Small intestine (tissue), 7 donors: ENCODE results near the gene TMEM250. TPM values are rescaled to one million over a fixed set of nuclear protein-coding genes. Genes with fewer than 3 reads are reported as not detected.
A peak's percentile ranks its signal among the peaks of the same experiment; 100 is the strongest.

ENCODE experiments used
- DNase-seq, 2 donors: peaks; one replicate each; pipeline versions ENCODE4 v3.0.0 to v3.0.0-alpha.2; 2013
- FAIRE-seq: peaks from 2 replicates; lab custom pipeline; 2012; peaks lifted over from hg19 to GRCh38; lab: Jason Lieb, UNC
- H3K27ac ChIP-seq, 3 donors: one replicate each; pipeline ENCODE4 v1.5.1; 2013; ENCODE audit warnings: low read length in 2 of 3, mild to moderate bottlenecking in 2 of 3, control low read depth in 1 of 3, inconsistent platforms in 1 of 3, low read depth in 1 of 3, moderate library complexity in 1 of 3
- H3K27me3 ChIP-seq, 3 donors: one replicate each; pipeline ENCODE4 v1.6.1; 2013; ENCODE audit warnings: low read length in 3 of 3, inconsistent platforms in 1 of 3; ENCODE audit not compliant: control insufficient read depth in 3 of 3, insufficient read depth in 3 of 3
- H3K36me3 ChIP-seq, 3 donors: one replicate each; pipeline ENCODE4 v1.6.1; 2013; ENCODE audit warnings: low read length in 3 of 3, inconsistent platforms in 1 of 3, low read depth in 1 of 3, mild to moderate bottlenecking in 1 of 3, moderate library complexity in 1 of 3; ENCODE audit not compliant: control insufficient read depth in 3 of 3, insufficient read depth in 2 of 3
- H3K4me1 ChIP-seq, 3 donors: one replicate each; pipeline ENCODE4 v1.6.1; 2013; ENCODE audit warnings: low read length in 2 of 3, inconsistent platforms in 1 of 3, low read depth in 1 of 3, mild to moderate bottlenecking in 1 of 3, moderate library complexity in 1 of 3; ENCODE audit not compliant: control insufficient read depth in 3 of 3, insufficient read depth in 2 of 3
- H3K4me3 ChIP-seq, 3 donors: one replicate each; pipeline ENCODE4 v1.5.1; 2013; ENCODE audit warnings: low read length in 3 of 3, control low read depth in 1 of 3, inconsistent platforms in 1 of 3, low read depth in 1 of 3, mild to moderate bottlenecking in 1 of 3, moderate library complexity in 1 of 3
- H3K9me3 ChIP-seq, 2 donors: one replicate each; pipeline ENCODE4 v1.6.1; 2013; ENCODE audit warnings: low read depth in 1 of 2, low read length in 1 of 2; ENCODE audit not compliant: control insufficient read depth in 2 of 2, insufficient read depth in 1 of 2
- WGBS, 3 donors: extraction: QIAGEN DNeasy Blood & Tissue Kit; methylation state at CpG; one replicate each; pipeline ENCODE4 v1.1.7; 2013; 5-methylcytosine and 5-hydroxymethylcytosine counted together
- polyA plus RNA-seq, 4 donors: library from polyadenylated mRNA; stranded (reverse) in 3 of 4; unstranded in 1 of 4; fragments of 200-250 nt in 3 of 4; fragments of 120-200 nt in 1 of 4; gene quantifications; one replicate each; pipeline versions ENCODE4 v1.2.1 to v1.2.3, GENCODE V29; 2013
- donor health status: healthy with polysubstance abuse.
- donor health status: control.
- donor health status: control.
- donor health status: Bipolar disorder and iron deficiency.
- donor health status: healthy.

The TMEM250 gene
- polyA plus RNA-seq, 4 donors = 21.2 to 43.9 (median 32.2) TPM

- Histone ChIP-seq H3K27ac (peak overlapping the region in 1 of 3 donors; percentile 2), H3K9me3 (no peaks in the 10 kb centered on the region), H3K4me3 (no peak overlapping the region), H3K36me3 (peaks cover 0 to 52% (median 4%) of the 10 kb centered on the region in 3 donors), H3K27me3 (no peaks in the 10 kb centered on the region), H3K4me1 (peaks cover 2 to 58% (median 10%) of the 10 kb centered on the region in 3 donors)
- 91 to 95% (median 93%) methylated on average over 13 of the region's 13 CpGs for WGBS, 3 donors
- DNase-seq = no peak
- FAIRE-seq = no peak
Observed at GRCh38 chr9:136115206-136115605, 3.5 kb downstream of the TMEM250 start.

GRCh38 chr9:136114610-136115009 is 4.1 kb downstream of the TMEM250 start:
- H3K9me3 ChIP-seq = no peaks in the 10 kb centered on the region
- peaks cover 0 to 52% (median 4%) of the 10 kb centered on the region in 3 donors for H3K36me3 ChIP-seq
- peak overlapping the region in 1 of 3 donors; percentile 33 for H3K27ac ChIP-seq
- WGBS, 3 donors = 59 to 79% (median 67%) methylated on average over 18 of the region's 18 CpGs
- H3K27me3 ChIP-seq = no peaks in the 10 kb centered on the region
- no peak for FAIRE-seq
- peak in 1 of 2 donors; percentile 52 for DNase-seq
- H3K4me3 ChIP-seq = no peak overlapping the region
- H3K4me1 ChIP-seq = peaks cover 2 to 58% (median 8%) of the 10 kb centered on the region in 3 donors

- DNase-seq = no peak
- Histone ChIP-seq H3K4me1 (peaks cover 5 to 69% (median 5%) of the 10 kb centered on the region in 3 donors), H3K9me3 (no peaks in the 10 kb centered on the region), H3K4me3 (no peak overlapping the region), H3K36me3 (peaks cover 0 to 52% (median 4%) of the 10 kb centered on the region in 3 donors), H3K27me3 (no peaks in the 10 kb centered on the region), H3K27ac (no peak overlapping the region)
- no peak for FAIRE-seq
- 64 to 80% (median 76%) methylated on average over 11 of the region's 11 CpGs for WGBS, 3 donors
Observed at GRCh38 chr9:136112541-136112940, 6.1 kb downstream of the TMEM250 start.

DNA sequence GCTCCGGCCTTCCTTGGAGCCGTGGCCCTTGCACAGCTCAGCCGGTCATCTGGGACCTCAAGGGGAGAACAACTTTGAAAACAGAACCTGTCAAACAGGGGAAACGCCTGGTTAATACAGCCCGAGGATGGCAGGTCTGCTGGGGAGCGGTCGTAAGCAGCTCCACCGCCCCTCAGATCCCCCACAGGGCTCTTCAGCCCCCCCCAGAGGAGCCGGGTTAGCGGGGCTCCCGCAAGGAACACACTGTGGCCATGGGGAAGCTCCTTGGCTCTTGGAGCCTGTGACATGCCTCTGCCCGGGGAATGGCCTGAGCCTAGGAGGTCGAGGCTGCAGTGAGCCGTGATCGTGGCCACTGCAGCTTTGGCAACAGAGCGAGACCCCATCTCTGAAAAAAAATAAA is 6.8 kb downstream of the TMEM250 start:
- FAIRE-seq (no peak), DNase-seq (no peak)
- Histone ChIP-seq H3K4me3 (no peak overlapping the region), H3K27ac (no peak overlapping the region), H3K4me1 (peaks cover 3 to 66% (median 6%) of the 10 kb centered on the region in 3 donors), H3K27me3 (no peaks in the 10 kb centered on the region), H3K36me3 (peaks cover 0 to 46% (median 4%) of the 10 kb centered on the region in 3 donors), H3K9me3 (no peaks in the 10 kb centered on the region)
- WGBS, 3 donors = 73 to 76% (median 76%) methylated on average over 16 of the region's 16 CpGs

GRCh38 chr9:136111190-136111589 is 7.5 kb downstream of the TMEM250 start:
- no peak overlapping the region for H3K27ac ChIP-seq
- DNase-seq (no peak), FAIRE-seq (no peak)
- H3K36me3 ChIP-seq = peaks cover 0 to 40% (median 0%) of the 10 kb centered on the region in 3 donors
- 89 to 94% (median 94%) methylated on average over 21 to 22 of the region's 22 CpGs for WGBS, 3 donors
- peaks cover 3 to 60% (median 6%) of the 10 kb centered on the region in 3 donors for H3K4me1 ChIP-seq
- H3K4me3 ChIP-seq = no peak overlapping the region
- H3K27me3 ChIP-seq = no peaks in the 10 kb centered on the region
- no peaks in the 10 kb centered on the region for H3K9me3 ChIP-seq

DNA sequence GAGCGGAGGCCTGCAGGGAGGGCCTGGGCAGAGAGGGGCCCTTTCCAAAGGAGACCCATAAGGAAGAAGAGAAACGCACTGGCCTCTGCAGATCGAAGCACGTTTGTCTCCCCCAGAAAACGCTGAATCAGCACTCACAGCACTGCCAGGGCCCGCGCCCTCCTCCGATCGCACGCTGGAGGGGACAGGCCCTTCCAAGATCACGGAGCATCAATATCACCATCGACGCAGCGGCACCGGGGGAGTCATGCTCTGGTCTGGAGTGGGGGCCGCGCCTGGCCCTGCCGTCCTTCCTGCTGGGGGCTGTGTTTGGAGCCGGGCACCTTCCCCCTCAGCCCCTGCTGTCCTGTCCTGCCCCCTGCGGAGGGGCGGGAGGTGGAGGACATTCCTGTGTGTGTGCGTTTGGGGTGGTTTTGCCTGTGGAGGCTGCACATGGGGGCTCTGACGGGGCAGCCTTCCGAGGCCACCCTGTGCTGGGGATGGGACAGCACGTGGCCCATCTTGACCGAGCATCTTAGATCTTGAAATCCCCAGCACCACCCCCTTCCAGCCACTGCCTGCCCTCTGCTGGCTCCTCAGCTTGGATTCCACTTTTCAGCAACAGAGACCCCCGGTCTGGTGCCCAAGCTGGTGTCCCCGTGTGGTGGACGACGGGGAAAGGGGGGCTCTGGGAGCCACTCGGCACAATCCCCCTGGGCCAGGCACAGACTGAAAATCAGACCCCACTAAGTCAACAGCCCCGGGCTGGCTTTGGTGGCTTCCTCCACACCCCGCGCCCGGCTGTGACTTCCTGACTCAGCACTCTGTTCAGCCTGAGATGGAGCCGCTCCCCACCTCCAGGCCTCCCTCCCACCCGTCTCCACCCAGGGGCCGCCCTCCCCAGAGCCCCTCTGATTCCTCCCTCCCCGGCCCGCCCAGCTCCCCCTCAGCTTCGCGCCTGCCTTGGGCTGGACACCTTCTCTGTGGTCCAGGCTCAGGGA is 8.3 kb downstream of the TMEM250 start:
- peaks cover 3 to 52% (median 6%) of the 10 kb centered on the region in 3 donors for H3K4me1 ChIP-seq
- 13 to 51% (median 42%) methylated on average over 31 to 42 of the region's 42 CpGs for WGBS, 3 donors
- peak overlapping the region in 2 of 3 donors; percentile 6 to 41 for H3K27ac ChIP-seq
- no peaks in the 10 kb centered on the region for H3K9me3 ChIP-seq
- DNase-seq = no peak
- no peak for FAIRE-seq
- H3K36me3 ChIP-seq = peaks cover 0 to 32% (median 0%) of the 10 kb centered on the region in 3 donors
- H3K4me3 ChIP-seq = peak overlapping the region in 2 of 3 donors; percentile 43
- no peaks in the 10 kb centered on the region for H3K27me3 ChIP-seq

DNA sequence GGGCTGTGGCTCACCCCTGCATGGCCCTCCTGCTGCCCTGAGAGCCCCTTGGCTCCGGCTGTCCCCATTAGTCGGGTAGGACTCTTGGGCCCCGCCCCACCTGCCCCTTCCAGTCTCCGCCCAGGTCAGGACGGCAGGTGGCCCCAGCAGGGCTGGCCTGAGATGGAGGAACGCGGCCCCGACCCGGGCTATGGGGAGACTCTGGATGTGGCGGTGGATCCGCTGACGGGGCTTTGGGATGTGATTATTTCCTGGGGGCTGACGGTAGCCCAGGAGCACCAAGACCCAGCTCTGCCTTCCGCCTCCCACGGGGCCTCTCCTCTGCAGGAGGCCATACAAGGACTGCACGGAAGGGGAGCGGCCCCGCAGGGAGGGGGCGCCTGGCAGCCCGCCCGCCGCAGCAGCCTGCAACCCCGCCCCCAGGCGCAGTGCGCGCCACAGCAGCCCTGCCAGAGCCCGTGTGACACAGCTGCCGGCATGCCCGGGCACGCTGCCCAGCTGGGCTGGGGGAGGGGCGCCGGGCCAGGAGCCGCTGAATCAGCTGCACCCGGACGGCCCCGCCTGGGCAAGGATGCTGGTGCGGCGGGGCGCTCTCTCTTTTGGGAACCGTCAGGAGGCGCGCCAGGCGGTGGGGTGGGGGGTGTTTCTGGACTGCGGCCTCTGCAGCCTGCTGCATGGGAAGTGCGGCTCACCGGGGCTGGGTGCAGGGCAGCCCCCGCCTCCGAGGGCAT is 9.2 kb downstream of the TMEM250 start:
- H3K9me3 ChIP-seq = no peaks in the 10 kb centered on the region
- FAIRE-seq (no peak), DNase-seq (peak; percentile 88 to 93)
- 1% methylated on average over 34 to 48 of the region's 48 CpGs for WGBS, 3 donors
- peaks cover 0 to 23% (median 0%) of the 10 kb centered on the region in 3 donors for H3K36me3 ChIP-seq
- peak overlapping the region in 2 of 3 donors; percentile 43 for H3K4me3 ChIP-seq
- H3K4me1 ChIP-seq = peaks cover 3 to 44% (median 6%) of the 10 kb centered on the region in 3 donors
- H3K27ac ChIP-seq = peak overlapping the region; percentile 70 to 83 (median 75)
- H3K27me3 ChIP-seq = peaks cover 0 to 3% (median 0%) of the 10 kb centered on the region in 3 donors
